ENCODE data around the gene FGD3.

GRCh38 chr9:92945796-92946195, 1.5 kb upstream of the FGD3 start:
- no peak for TF ChIP-seq CTCF (conservative IDR thresholded peaks at IDR 0.05 in 1 of 2, IDR thresholded peaks at IDR 0.05 in 1 of 2; ENCODE audit: low read depth in 1 of 2, low read length in 2 of 2)
- TF ChIP-seq EZH2 (IDR thresholded peaks at IDR 0.05; ENCODE audit: low read length, missing control alignments) = no peak

All from fibroblast of lung (primary cell).